HL-60/S4 treated with retinoic acid at 250 ng/mL for 4 days and 3 days (cell line): Measurements from ENCODE around the gene WRAP73.

Experiments
- in situ Hi-C: fragments of 300-500 bp; cut with MboI; formaldehyde crosslinking; loops from 2 replicates; pipeline ENCODE4 v1.7.0; 2022; ENCODE audit warnings: low sequenced_read_pairs

WRAP73 gene

GRCh38 chr1:3681898-3682806, 32.2 kb upstream of the WRAP73 start:
- in situ Hi-C loops = no loop called here

- in situ Hi-C loops = no loop called here
Observed at GRCh38 chr1:3681231-3681897, 31.5 kb upstream of the WRAP73 start.

- in situ Hi-C loops = no loop called here
Observed at GRCh38 chr1:3680488-3681230, 30.8 kb upstream of the WRAP73 start.

GRCh38 chr1:3679799-3680453, 30.0 kb upstream of the WRAP73 start:
- in situ Hi-C loops = no loop called here

- in situ Hi-C loops = no loop called here
Observed at GRCh38 chr1:3679098-3679555, 29.2 kb upstream of the WRAP73 start.

- in situ Hi-C loops = no loop called here
Observed at GRCh38 chr1:3678361-3679097, 28.6 kb upstream of the WRAP73 start.

- in situ Hi-C loops = no loop called here
Observed at GRCh38 chr1:3677484-3677883, 27.6 kb upstream of the WRAP73 start.

GRCh38 chr1:3676581-3677470, 26.9 kb upstream of the WRAP73 start:
- in situ Hi-C loops = no loop called here

- in situ Hi-C loops = no loop called here
Observed at GRCh38 chr1:3675436-3675835, 25.5 kb upstream of the WRAP73 start.

- in situ Hi-C loops = no loop called here
Observed at GRCh38 chr1:3674100-3675094, 24.5 kb upstream of the WRAP73 start.

- in situ Hi-C loops = no loop called here
Observed at GRCh38 chr1:3673381-3674099, 23.6 kb upstream of the WRAP73 start.

GRCh38 chr1:3672971-3673361, 23.1 kb upstream of the WRAP73 start:
- in situ Hi-C loops = no loop called here

GRCh38 chr1:3672231-3672970, 22.5 kb upstream of the WRAP73 start:
- in situ Hi-C loops = no loop called here

- in situ Hi-C loops = no loop called here
Observed at GRCh38 chr1:3671371-3672180, 21.7 kb upstream of the WRAP73 start.

GRCh38 chr1:3670823-3671265, 20.9 kb upstream of the WRAP73 start:
- in situ Hi-C loops = no loop called here

GRCh38 chr1:3669971-3670431, 20.1 kb upstream of the WRAP73 start:
- in situ Hi-C loops = no loop called here
